Femur (tissue), 1 donor: ENCODE results near the gene CD27.
"Not testable (repeated sequence)": the region's sequence is repeated elsewhere in the genome, so short reads cannot be mapped to it uniquely, and the experiment has no call there.

Source experiments
- DNase-seq: peaks from one replicate; pipeline ENCODE4 v3.0.0-alpha.2; 2017

The CD27 gene

GRCh38 chr12:6461401-6462233, 16.9 kb downstream of the CD27 start:
- DNase-seq = peak; percentile 72

- no peak for DNase-seq
These were observed 17.7 kb downstream of the CD27 start for GRCh38 chr12:6462234-6462995.

GRCh38 chr12:6463216-6463615, 18.5 kb downstream of the CD27 start:
- DNase-seq = no peak

DNA sequence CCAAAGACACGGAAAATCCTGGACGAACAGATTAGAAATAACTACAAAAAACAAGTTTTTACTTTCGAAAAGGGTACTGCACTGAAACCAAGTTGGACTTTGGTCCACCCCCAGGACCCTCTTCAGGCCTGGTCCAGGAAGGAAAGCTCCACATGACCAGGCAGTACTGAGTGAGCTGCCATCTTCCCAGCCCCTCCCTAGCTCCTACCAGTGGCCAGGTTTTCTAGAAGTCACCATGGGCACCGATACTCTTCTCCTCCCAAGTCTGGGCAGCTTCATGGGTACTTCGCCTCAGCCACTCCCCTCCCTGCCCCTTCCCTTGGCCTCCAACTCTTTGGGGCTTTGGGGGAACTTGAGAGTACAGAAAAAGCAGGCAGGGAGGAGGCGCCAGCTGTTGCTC, 19.1 kb downstream of the CD27 start:
- DNase-seq = no peak

DNA sequence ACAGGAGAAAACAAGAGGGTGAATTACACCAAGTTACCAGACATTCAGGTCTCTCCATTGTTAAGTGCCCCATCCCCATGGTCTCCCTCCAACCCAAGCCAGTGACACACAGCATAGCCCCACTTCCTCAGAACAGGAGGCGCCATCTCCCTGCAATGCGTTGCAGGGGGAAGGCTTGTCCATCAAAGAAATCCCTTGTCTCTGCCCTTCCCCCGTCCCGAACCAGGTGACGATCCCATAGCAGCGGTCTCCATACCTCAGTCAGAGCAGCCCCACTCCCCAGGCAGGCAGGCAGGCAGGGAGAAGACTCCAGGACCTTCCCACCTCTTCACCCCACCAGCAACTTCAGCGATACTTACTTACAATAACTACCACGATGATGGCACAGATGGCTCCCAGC, 19.8 kb downstream of the CD27 start:
- no peak for DNase-seq

DNA sequence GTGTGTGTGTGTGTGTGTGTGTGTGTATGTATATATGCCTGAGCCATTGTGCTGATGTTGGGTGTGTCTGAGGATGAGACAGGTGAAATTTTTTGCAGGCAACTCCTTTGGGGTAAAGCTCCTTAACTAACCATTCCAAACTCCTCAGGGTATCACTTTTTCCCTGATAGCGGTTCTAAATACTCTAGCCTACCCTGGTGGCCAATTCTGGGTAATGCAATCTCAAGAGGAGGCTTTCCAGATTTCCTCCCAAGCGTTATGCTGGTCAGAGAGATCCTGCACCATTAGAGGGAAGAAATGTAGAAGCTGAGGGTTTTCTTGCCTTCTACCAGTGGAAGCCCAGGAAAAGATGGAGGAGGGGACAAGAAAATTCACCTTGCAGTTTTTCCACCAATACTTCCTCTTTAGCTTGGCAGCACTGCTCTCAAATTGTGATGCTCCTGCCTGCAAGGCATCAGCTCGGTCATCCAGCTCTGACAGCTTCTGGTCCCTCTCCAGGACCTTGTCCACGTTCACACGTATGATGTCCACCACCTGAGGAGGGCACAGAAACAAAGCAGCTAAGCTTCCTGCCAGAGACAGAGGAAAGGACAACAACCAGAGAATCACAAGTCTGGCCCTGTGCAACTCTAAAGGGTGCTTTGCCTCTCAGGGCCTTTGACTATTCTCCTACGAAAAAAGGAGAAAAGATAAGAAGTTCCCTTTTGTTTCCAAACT, 20.9 kb downstream of the CD27 start:
- DNase-seq = peak; percentile 57

- DNase-seq = no peak
These were observed 21.4 kb downstream of the CD27 start for GRCh38 chr12:6466184-6466573.

DNA sequence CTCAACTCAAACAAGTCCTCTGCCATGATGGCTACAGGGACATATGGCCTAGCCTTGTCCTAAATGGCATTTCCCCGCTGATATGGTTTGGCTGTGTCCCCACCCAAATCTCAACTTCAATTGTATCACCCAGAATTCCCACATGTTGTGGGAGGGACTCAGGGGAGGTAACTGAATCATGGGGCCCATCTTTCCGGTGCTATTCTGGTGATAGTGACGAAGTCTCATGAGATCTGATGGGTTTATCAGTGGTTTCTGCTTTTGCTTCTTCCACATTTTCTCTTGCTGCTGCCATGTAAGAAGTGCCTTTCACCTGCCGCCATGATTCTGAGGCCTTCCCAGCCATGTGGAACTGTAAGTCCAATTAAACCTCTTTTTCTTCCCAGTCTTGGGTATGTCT, 22.0 kb downstream of the CD27 start:
- DNase-seq = not testable (repeated sequence)

DNA sequence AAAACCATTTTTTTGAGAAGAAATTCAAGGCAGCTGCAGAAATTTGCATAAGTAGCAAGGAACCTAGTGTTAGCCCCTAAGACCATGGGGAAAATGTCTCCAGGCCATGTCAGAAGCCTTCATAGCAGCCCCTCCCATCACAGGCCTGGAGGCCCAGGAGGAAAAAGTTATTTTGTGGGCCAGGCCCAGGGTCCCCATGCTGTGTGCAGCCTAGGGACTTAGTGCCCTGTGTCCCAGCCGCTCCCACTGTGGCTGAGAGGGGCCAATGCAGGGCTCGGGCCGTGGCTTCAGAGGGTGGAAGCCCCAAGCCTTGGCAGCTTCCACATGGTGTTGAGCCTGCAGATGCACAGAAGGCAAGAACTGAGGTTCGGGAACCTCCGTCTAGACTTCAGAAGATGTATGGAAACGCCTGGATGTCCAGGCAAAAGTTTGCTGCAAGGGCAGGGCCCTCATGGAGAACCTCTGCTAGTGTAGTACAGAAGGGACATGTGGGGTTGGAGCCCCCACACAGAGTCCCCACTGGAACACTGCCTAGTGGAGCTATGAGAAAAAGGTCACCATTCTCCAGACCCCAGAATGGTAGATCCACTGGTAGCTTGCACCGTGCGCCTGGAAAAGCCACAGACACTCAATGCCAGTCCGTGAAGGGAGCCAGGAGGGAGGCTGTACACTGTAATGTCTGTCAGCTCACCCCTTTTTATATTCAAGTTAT, 23.0 kb downstream of the CD27 start:
- DNase-seq = not testable (repeated sequence)

DNA sequence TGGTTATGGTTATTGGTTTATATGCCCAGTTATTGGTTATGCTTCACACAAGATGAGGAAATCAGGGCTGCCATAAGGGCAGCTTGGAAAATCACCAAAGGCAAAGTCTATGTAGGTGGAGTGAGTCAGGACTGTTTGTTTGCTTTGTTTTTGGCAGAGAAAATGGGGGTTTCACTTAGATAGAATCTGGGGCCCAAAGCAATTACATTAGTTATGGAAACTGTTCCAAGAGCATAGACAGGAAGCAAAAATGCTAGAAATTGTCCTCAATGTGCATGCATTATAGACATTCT, 23.5 kb downstream of the CD27 start:
- DNase-seq = no peak

GRCh38 chr12:6469092-6469491, 24.3 kb downstream of the CD27 start:
- no peak for DNase-seq

DNA sequence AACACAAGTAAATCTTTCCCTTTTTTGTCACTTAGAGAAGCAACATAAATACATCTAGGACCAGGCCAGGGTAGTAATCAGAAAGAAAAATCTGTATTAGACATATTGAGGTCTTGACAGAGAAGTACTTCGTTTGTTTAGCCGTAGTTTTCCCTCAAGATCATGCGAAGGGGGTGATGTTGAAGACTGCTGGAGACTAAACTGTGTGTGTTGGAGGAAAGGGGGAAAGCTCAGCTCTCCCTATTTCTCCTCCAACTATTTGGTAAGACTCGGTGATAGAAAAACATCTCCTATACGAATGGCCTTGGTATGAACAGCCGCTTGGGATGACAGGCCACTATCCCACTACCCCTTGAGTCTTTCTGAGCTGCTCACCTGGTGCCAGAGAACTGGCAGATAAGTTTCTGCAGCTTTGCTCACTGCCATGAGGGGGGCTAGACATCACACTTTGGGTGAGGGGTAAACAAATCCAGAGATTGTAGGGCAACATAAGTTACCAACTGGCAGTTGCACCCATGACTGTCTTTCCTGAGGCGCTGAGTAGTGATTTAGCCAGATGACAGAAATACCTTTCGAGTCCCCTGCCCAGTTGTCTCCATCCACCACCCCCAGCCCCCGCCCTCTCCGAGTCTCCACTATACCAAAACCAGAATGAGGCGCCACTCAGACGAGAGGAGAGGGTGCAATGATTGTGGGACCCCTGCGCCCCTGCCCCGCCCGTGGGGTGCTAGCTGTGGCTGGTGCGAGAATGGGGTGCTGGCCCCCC, 25.0 kb downstream of the CD27 start:
- no peak for DNase-seq

GRCh38 chr12:6470375-6471163, 25.8 kb downstream of the CD27 start, which contains the start of gene VAMP1:
Gene VAMP1 (minus strand): TSS chr12:6470677. CDS start chr12:6470531, 146 bp downstream.
- peak; percentile 98 for DNase-seq

GRCh38 chr12:6471989-6472360, 27.2 kb downstream of the CD27 start:
- DNase-seq = no peak

DNA sequence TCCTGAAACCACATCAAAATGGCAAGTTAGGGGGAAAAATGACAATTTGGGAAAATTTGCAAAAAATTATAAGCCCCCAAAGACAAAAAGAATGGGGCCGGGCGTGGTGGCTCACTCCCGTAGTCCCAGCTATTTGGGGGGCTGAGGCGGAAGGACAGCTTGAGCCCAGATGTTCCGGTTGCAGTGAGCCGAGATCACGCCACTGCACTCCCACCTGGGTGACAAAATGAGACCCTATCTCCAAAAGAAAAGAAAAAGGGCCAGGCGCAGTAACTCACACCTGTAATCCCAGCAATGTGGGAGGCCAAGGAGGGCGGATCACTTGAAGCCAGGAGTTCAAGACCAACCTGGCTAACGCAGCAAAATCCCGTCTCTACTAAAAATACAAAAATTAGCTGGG, 27.7 kb downstream of the CD27 start:
- DNase-seq = no peak

DNA sequence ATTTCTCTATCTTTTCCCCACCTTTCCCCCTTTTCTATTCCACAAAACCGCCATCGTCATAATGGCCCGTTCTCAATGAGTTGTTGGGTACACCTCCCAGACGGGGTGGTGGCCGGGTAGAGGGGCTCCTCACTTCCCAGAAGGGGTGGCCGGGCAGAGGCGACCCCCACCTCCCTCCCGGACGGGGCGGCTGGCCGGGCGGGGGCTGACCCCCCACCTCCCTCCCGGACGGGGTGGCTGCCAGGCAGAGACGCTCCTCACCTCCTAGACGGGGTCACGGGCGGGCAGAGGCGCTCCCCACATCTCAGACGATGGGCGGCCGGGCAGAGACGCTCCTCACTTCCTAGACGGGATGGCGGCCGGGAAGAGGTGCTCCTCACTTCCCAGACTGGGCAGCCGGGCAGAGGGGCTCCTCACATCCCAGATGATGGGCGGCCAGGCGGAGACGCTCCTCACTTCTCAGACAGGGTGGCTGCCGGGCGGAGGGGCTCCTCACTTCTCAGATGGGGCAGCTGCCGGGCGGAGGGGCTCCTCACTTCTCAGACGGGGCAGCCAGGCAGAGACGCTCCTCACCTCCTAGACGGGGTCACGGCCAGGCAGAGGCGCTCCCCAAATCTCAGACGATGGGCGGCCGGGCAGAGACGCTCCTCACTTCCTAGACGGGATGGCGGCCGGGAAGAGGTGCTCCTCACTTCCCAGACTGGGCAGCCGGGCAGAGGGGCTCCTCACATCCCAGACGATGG, 30.6 kb downstream of the CD27 start:
- DNase-seq = not testable (repeated sequence)

- DNase-seq = no peak
These were observed 31.7 kb downstream of the CD27 start for GRCh38 chr12:6476489-6476888.

- DNase-seq = not testable (repeated sequence)
These were observed 33.0 kb downstream of the CD27 start for GRCh38 chr12:6477601-6478377.

DNA sequence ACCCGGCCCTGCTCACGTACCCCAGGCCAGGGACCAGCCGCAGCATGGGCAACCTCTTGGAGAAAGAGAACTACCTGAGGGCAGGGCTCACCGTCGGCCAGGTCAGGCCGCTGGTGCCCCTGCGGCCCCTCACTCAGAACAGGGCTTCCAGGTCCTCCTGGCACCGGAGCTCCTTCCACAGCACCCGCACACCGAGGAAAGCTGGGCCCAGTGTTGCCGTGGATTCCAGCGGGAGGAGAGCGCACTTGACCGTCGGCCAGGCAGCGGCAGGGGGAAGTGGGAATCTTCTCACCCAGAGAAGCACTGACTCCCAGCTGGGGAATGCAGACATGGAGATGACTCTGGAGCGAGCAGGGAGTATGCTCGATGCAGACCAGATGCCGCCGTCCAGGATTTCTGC, 33.7 kb downstream of the CD27 start:
- DNase-seq = no peak

- DNase-seq = no peak
These were observed 43.5 kb downstream of the CD27 start for GRCh38 chr12:6488240-6488639.
